Astrocyte (in vitro differentiated cells and primary cell): ENCODE data around the gene NECTIN1. TPM values are rescaled to one million over a fixed set of nuclear protein-coding genes. Genes with fewer than 3 reads are reported as not detected.

ENCODE experiments used
- DNase-seq: peaks from one replicate; pipeline ENCODE4 v3.0.0-alpha.2; 2010; ENCODE audit warnings: low read depth
- FAIRE-seq: peaks from 2 replicates; lab custom pipeline; 2011; peaks lifted over from hg19 to GRCh38; lab: Jason Lieb, UNC
- H2AFZ ChIP-seq: 2 replicates; pipeline ENCODE4 v1.6.0; 2012; ENCODE audit warnings: low read depth, low read length, inconsistent platforms
- H3K27ac ChIP-seq: 2 replicates; pipeline ENCODE4 v1.5.1; 2011; ENCODE audit warnings: low read depth, low read length, inconsistent platforms
- H3K27me3 ChIP-seq: 2 replicates; pipeline ENCODE4 v1.6.0; 2011; ENCODE audit warnings: low read length, inconsistent platforms; ENCODE audit not compliant: insufficient read depth
- H3K36me3 ChIP-seq: 2 replicates; pipeline ENCODE4 v1.5.1; 2011; ENCODE audit warnings: low read length, inconsistent platforms; ENCODE audit not compliant: insufficient read depth
- H3K4me1 ChIP-seq: 2 replicates; pipeline ENCODE4 v1.5.1; 2011; ENCODE audit warnings: low read length, inconsistent platforms; ENCODE audit not compliant: insufficient read depth
- H3K4me2 ChIP-seq: 2 replicates; pipeline ENCODE4 v1.6.0; 2012; ENCODE audit warnings: low read length, inconsistent platforms
- H3K4me3 ChIP-seq: 2 replicates; pipeline ENCODE4 v1.5.1; 2011; ENCODE audit warnings: low read depth, mild to moderate bottlenecking, low read length, inconsistent platforms; ENCODE audit not compliant: insufficient read depth
- H3K79me2 ChIP-seq: 2 replicates; pipeline ENCODE4 v1.6.0; 2012; ENCODE audit warnings: mild to moderate bottlenecking, low read length, inconsistent platforms; ENCODE audit not compliant: insufficient read depth
- H3K9ac ChIP-seq: 2 replicates; pipeline ENCODE4 v1.6.0; 2012; ENCODE audit warnings: mild to moderate bottlenecking, low read length, inconsistent platforms
- H3K9me3 ChIP-seq: 2 replicates; pipeline ENCODE4 v1.5.1; 2012; ENCODE audit warnings: low read depth, mild to moderate bottlenecking, low read length, inconsistent platforms; ENCODE audit not compliant: insufficient read depth
- H4K20me1 ChIP-seq: 2 replicates; pipeline ENCODE4 v1.6.0; 2012; ENCODE audit warnings: low read length, inconsistent platforms; ENCODE audit not compliant: insufficient read depth
- H3K27ac Mint-ChIP-seq: one replicate; pipeline ENCODE4 v1.8.0; 2021; ENCODE audit warnings: mild to moderate bottlenecking, mixed read lengths; ENCODE audit not compliant: unreplicated experiment
- H3K27me3 Mint-ChIP-seq: one replicate; pipeline ENCODE4 v1.8.0; 2021; ENCODE audit warnings: low read depth, mixed read lengths; ENCODE audit not compliant: unreplicated experiment
- H3K36me3 Mint-ChIP-seq: one replicate; pipeline ENCODE4 v1.8.0; 2021; ENCODE audit warnings: low read depth, mixed read lengths; ENCODE audit not compliant: unreplicated experiment
- H3K4me1 Mint-ChIP-seq: one replicate; pipeline ENCODE4 v1.8.0; 2021; ENCODE audit warnings: low read depth, mixed read lengths; ENCODE audit not compliant: unreplicated experiment
- H3K4me3 Mint-ChIP-seq: one replicate; pipeline ENCODE4 v1.8.0; 2021; ENCODE audit warnings: mild to moderate bottlenecking, moderate library complexity, mixed read lengths; ENCODE audit not compliant: unreplicated experiment
- H3K9me3 Mint-ChIP-seq: one replicate; pipeline ENCODE4 v1.8.0; 2021; ENCODE audit warnings: mild to moderate bottlenecking, mixed read lengths; ENCODE audit not compliant: unreplicated experiment
- EZH2 ChIP-seq: IDR thresholded peaks from 2 replicates; pipeline ENCODE4 v1.6.1; 2012; ENCODE audit warnings: mild to moderate bottlenecking, low read length, inconsistent platforms; ENCODE audit not compliant: insufficient read depth
- total RNA-seq: library from RNA; stranded (reverse); gene quantifications from 2 replicates; pipeline ENCODE4 v1.2.1, GENCODE V29; 2021
- TF ChIP-seq, protein P1 (sequence below): IDR thresholded peaks from 2 replicates; pipeline ENCODE4 v1.5.1; 2011; ENCODE audit warnings: low read depth, mild to moderate bottlenecking, inconsistent platforms, low read length, moderate library complexity; ENCODE audit not compliant: insufficient read depth

The NECTIN1 gene
- total RNA-seq, 1 donor from 2014 or later = 17.7 TPM

- DNase-seq (peak; percentile 52), FAIRE-seq (no peak)
- Mint-ChIP-seq H3K9me3 (no peaks in the 10 kb centered on the region), H3K4me1 (peaks cover 3% of the 10 kb centered on the region), H3K4me3 (no peak overlapping the region), H3K27ac (no peak overlapping the region), H3K27me3 (peaks cover 68% of the 10 kb centered on the region), H3K36me3 (no peaks in the 10 kb centered on the region)
- no peaks in the 10 kb centered on the region for H3K36me3 ChIP-seq
- peaks cover 15% of the 10 kb centered on the region for H3K27me3 ChIP-seq
- peaks cover 2% of the 10 kb centered on the region for H3K4me1 ChIP-seq
- H3K4me2 ChIP-seq = no peak overlapping the region
- no peak for TF ChIP-seq EZH2
- TF ChIP-seq, protein P1, sequence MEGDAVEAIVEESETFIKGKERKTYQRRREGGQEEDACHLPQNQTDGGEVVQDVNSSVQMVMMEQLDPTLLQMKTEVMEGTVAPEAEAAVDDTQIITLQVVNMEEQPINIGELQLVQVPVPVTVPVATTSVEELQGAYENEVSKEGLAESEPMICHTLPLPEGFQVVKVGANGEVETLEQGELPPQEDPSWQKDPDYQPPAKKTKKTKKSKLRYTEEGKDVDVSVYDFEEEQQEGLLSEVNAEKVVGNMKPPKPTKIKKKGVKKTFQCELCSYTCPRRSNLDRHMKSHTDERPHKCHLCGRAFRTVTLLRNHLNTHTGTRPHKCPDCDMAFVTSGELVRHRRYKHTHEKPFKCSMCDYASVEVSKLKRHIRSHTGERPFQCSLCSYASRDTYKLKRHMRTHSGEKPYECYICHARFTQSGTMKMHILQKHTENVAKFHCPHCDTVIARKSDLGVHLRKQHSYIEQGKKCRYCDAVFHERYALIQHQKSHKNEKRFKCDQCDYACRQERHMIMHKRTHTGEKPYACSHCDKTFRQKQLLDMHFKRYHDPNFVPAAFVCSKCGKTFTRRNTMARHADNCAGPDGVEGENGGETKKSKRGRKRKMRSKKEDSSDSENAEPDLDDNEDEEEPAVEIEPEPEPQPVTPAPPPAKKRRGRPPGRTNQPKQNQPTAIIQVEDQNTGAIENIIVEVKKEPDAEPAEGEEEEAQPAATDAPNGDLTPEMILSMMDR = no peak
- no peak overlapping the region for H3K4me3 ChIP-seq
- H3K27ac ChIP-seq = no peak overlapping the region
- H3K79me2 ChIP-seq = no peaks in the 10 kb centered on the region
- no peak overlapping the region for H2AFZ ChIP-seq
- no peak overlapping the region for H3K9ac ChIP-seq
- H3K9me3 ChIP-seq = no peaks in the 10 kb centered on the region
- no peaks in the 10 kb centered on the region for H4K20me1 ChIP-seq
Measured at GRCh38 chr11:119752946-119753345, 23.9 kb upstream of the NECTIN1 start.

GRCh38 chr11:119752345-119752871, 23.4 kb upstream of the NECTIN1 start:
- Histone ChIP-seq H3K4me2 (no peak overlapping the region), H3K27ac (no peak overlapping the region), H3K79me2 (no peaks in the 10 kb centered on the region), H2AFZ (no peak overlapping the region), H3K9me3 (no peaks in the 10 kb centered on the region), H3K4me3 (no peak overlapping the region), H3K36me3 (no peaks in the 10 kb centered on the region), H3K4me1 (peaks cover 2% of the 10 kb centered on the region), H3K9ac (no peak overlapping the region), H4K20me1 (no peaks in the 10 kb centered on the region), H3K27me3 (peaks cover 15% of the 10 kb centered on the region)
- DNase-seq (no peak), FAIRE-seq (no peak)
- Mint-ChIP-seq H3K9me3 (no peaks in the 10 kb centered on the region), H3K4me1 (peaks cover 3% of the 10 kb centered on the region), H3K4me3 (no peak overlapping the region), H3K27me3 (peaks cover 72% of the 10 kb centered on the region), H3K36me3 (peaks cover under 1% of the 10 kb centered on the region), H3K27ac (no peak overlapping the region)
- TF ChIP-seq EZH2 = no peak
- TF ChIP-seq, protein P1 = no peak

- Histone ChIP-seq H3K9ac (no peak overlapping the region), H3K4me3 (no peak overlapping the region), H4K20me1 (no peaks in the 10 kb centered on the region), H3K27ac (no peak overlapping the region), H3K79me2 (no peaks in the 10 kb centered on the region), H3K36me3 (no peaks in the 10 kb centered on the region), H2AFZ (no peak overlapping the region), H3K9me3 (no peaks in the 10 kb centered on the region), H3K4me2 (no peak overlapping the region), H3K4me1 (peaks cover 2% of the 10 kb centered on the region), H3K27me3 (peaks cover 12% of the 10 kb centered on the region)
- peaks cover 3% of the 10 kb centered on the region for H3K4me1 Mint-ChIP-seq
- peaks cover 2% of the 10 kb centered on the region for H3K36me3 Mint-ChIP-seq
- FAIRE-seq (no peak), DNase-seq (no peak)
- peaks cover 78% of the 10 kb centered on the region for H3K27me3 Mint-ChIP-seq
- H3K27ac Mint-ChIP-seq = no peak overlapping the region
- H3K4me3 Mint-ChIP-seq = no peak overlapping the region
- no peak for TF ChIP-seq EZH2
- TF ChIP-seq, protein P1 = no peak
- no peaks in the 10 kb centered on the region for H3K9me3 Mint-ChIP-seq
Measured at GRCh38 chr11:119750056-119750455, 21.1 kb upstream of the NECTIN1 start.
